Stomach (tissue), 9 donors: ENCODE data around the gene WDR17. TPM values are rescaled to one million over a fixed set of nuclear protein-coding genes. Genes with fewer than 3 reads are reported as not detected.
A peak's percentile ranks its signal among the peaks of the same experiment; 100 is the strongest.

Experiments
- DNase-seq, 2 donors: peaks; one replicate each; pipeline versions ENCODE4 v3.0.0 to v3.0.0-alpha.2; 2013 to 2019
- H3K27ac ChIP-seq, 5 donors: fragments of 200-600 bp in 4 of 5; sonication (generic) in 4 of 5; one replicate each; pipeline ENCODE4 v1.5.1; 2013 to 2019; ENCODE audit warnings: mild to moderate bottlenecking in 1 of 5, moderate library complexity in 1 of 5
- H3K27me3 ChIP-seq, 3 donors: fragments of 200-600 bp; sonication (generic); one replicate each; pipeline ENCODE4 v1.5.1; 2017 to 2019; ENCODE audit warnings: mixed run types in 1 of 3
- H3K36me3 ChIP-seq, 4 donors: fragments of 200-600 bp; sonication (generic); 1 replicate in 3 of 4; 2 replicates in 1 of 4; pipeline ENCODE4 v1.5.1; 2016 to 2019
- H3K4me1 ChIP-seq, 4 donors: fragments of 200-600 bp; sonication (generic); one replicate each; pipeline ENCODE4 v1.5.1; 2016 to 2019
- H3K4me3 ChIP-seq, 4 donors: fragments of 200-600 bp; sonication (generic) in 3 of 4; one replicate each; pipeline ENCODE4 v1.5.1; 2016 to 2019; ENCODE audit warnings: mild to moderate bottlenecking in 1 of 4
- H3K9me3 ChIP-seq, 4 donors: fragments of 200-600 bp; sonication (generic); one replicate each; pipeline ENCODE4 v1.5.1; 2016 to 2019
- CTCF ChIP-seq, 7 experiments: fragments of 450-650 bp in 4 of 7; fragments of 200-600 bp in 3 of 7; sonication (generic) in 3 of 7; IDR thresholded peaks; one replicate each; pipeline ENCODE4 v1.5.1; 2016 to 2019; ENCODE audit warnings: antibody characterized with exemption in 7 of 7, control low read depth in 2 of 7, mild to moderate bottlenecking in 1 of 7
- EP300 ChIP-seq: sonication (generic); formaldehyde crosslinking; IDR thresholded peaks from one replicate; pipeline ENCODE4 v1.6.1; 2017; ENCODE audit warnings: antibody characterized with exemption
- POLR2A ChIP-seq, 4 donors: fragments of 450-650 bp; IDR thresholded peaks; one replicate each; pipeline ENCODE4 v1.6.1; 2016; ENCODE audit warnings: antibody characterized with exemption in 4 of 4, control low read depth in 2 of 4, mild to moderate bottlenecking in 1 of 4, moderate library complexity in 1 of 4
- POLR2AphosphoS5 ChIP-seq, 3 donors: sonication (generic); formaldehyde crosslinking; IDR thresholded peaks; one replicate each; pipeline ENCODE4 v1.6.1; 2016; ENCODE audit warnings: antibody characterized with exemption in 3 of 3
- WGBS, 5 donors: extraction: QIAGEN DNeasy Blood & Tissue Kit in 3 of 5; methylation state at CpG; one replicate each; pipeline versions ENCODE4 v1.1.5 to v1.1.7; 2013 to 2018; 5-methylcytosine and 5-hydroxymethylcytosine counted together
- intact Hi-C: fragments of 100-400 bp; cut with DNase I; formaldehyde crosslinking; loops from one replicate; pipeline ENCODE4 v1.15.1; 2023; ENCODE audit warnings: low total_unique reads
- polyA plus RNA-seq, 3 donors: library from polyadenylated mRNA; stranded (reverse); fragments of 200-250 nt; gene quantifications; one replicate each; pipeline ENCODE4 v1.2.3, GENCODE V29; 2013
- total RNA-seq, 5 donors: library from RNA; depleted of rRNA; stranded (reverse); fragments of >200 nt; gene quantifications; one replicate each; pipeline versions ENCODE4 v1.1.0 to v1.2.3, GENCODE V29; 2014 to 2016
- donor health status: healthy with polysubstance abuse.
- donor health status: Bipolar disorder and iron deficiency.
- donor health status: healthy.

Gene WDR17
- total and polyA plus RNA-seq, 8 donors, result 0.31 to 6.6 (median 1.8) TPM; not detected in 1

GRCh38 chr4:176185051-176185450, 119.4 kb downstream of the WDR17 start:
- no peaks in the 10 kb centered on the region for H3K9me3 ChIP-seq
- WGBS, 5 donors, result 22 to 38% (median 31%) methylated on average over 1 of the region's 1 CpG
- no peaks in the 10 kb centered on the region for H3K27me3 ChIP-seq
- TF ChIP-seq POLR2AphosphoS5 (IDR thresholded peaks at IDR 0.05) (peak in 2 of 3 donors; percentile 12 to 19), EP300 (no peak), POLR2A (IDR thresholded peaks at IDR 0.05) (no peak), CTCF (IDR thresholded peaks at IDR 0.05) (no peak)
- H3K27ac ChIP-seq, result peak overlapping the region in 1 of 5 donors; percentile 44
- no peaks in the 10 kb centered on the region for H3K36me3 ChIP-seq
- no peak overlapping the region for H3K4me3 ChIP-seq
- H3K4me1 ChIP-seq, result peaks cover 0 to 16% (median 0%) of the 10 kb centered on the region in 4 donors
- no peak for DNase-seq
- intact Hi-C loops, result no loop called here

GRCh38 chr4:176186067-176186466, 120.4 kb downstream of the WDR17 start:
- Histone ChIP-seq H3K9me3 (no peaks in the 10 kb centered on the region), H3K27me3 (no peaks in the 10 kb centered on the region), H3K4me3 (no peak overlapping the region), H3K27ac (peak overlapping the region in 1 of 5 donors; percentile 40), H3K36me3 (no peaks in the 10 kb centered on the region), H3K4me1 (peaks cover 0 to 21% (median 0%) of the 10 kb centered on the region in 4 donors)
- intact Hi-C loops, result no loop called here
- 54 to 60% (median 57%) methylated on average over 2 of the region's 2 CpGs for whole genome bisulfite sequencing, 5 donors
- no peak for DNase-seq
- TF ChIP-seq EP300 (no peak), CTCF (IDR thresholded peaks at IDR 0.05) (no peak), POLR2A (IDR thresholded peaks at IDR 0.05) (no peak), POLR2AphosphoS5 (IDR thresholded peaks at IDR 0.05) (no peak)

GRCh38 chr4:176186671-176187395, 121.2 kb downstream of the WDR17 start:
- no peaks in the 10 kb centered on the region for H3K36me3 ChIP-seq
- no peak overlapping the region for H3K4me3 ChIP-seq
- no peaks in the 10 kb centered on the region for H3K9me3 ChIP-seq
- DNase-seq, result no peak
- H3K27me3 ChIP-seq, result no peaks in the 10 kb centered on the region
- 57 to 72% (median 68%) methylated on average over 6 of the region's 6 CpGs for WGBS, 5 donors
- intact Hi-C loops, result no loop called here
- peaks cover 0 to 21% (median 0%) of the 10 kb centered on the region in 4 donors for H3K4me1 ChIP-seq
- TF ChIP-seq POLR2AphosphoS5 (IDR thresholded peaks at IDR 0.05) (no peak), POLR2A (IDR thresholded peaks at IDR 0.05) (no peak), CTCF (IDR thresholded peaks at IDR 0.05) (no peak), EP300 (no peak)
- peak overlapping the region in 2 of 5 donors; percentile 40 to 47 for H3K27ac ChIP-seq

GRCh38 chr4:176187624-176188023, 122.0 kb downstream of the WDR17 start:
- Histone ChIP-seq H3K36me3 (no peaks in the 10 kb centered on the region), H3K4me1 (peaks cover 0 to 28% (median 4%) of the 10 kb centered on the region in 4 donors), H3K9me3 (no peaks in the 10 kb centered on the region), H3K4me3 (no peak overlapping the region), H3K27ac (peak overlapping the region in 1 of 5 donors; percentile 47), H3K27me3 (no peaks in the 10 kb centered on the region)
- WGBS, 5 donors, result 76 to 82% (median 78%) methylated on average over 2 of the region's 2 CpGs
- DNase-seq, result no peak
- intact Hi-C loops, result no loop called here
- no peak for TF ChIP-seq EP300

- no peak for DNase-seq
- TF ChIP-seq POLR2AphosphoS5 (IDR thresholded peaks at IDR 0.05), result no peak
- TF ChIP-seq CTCF (IDR thresholded peaks at IDR 0.05), result no peak
- TF ChIP-seq POLR2A (IDR thresholded peaks at IDR 0.05), result no peak
- TF ChIP-seq EP300, result no peak
- no peaks in the 10 kb centered on the region for H3K36me3 ChIP-seq
- H3K9me3 ChIP-seq, result no peaks in the 10 kb centered on the region
- no peaks in the 10 kb centered on the region for H3K27me3 ChIP-seq
- intact Hi-C loops, result no loop called here
- no peak overlapping the region for H3K27ac ChIP-seq
- peaks cover 0 to 38% (median 8%) of the 10 kb centered on the region in 4 donors for H3K4me1 ChIP-seq
- H3K4me3 ChIP-seq, result no peak overlapping the region
These were observed 123.0 kb downstream of the WDR17 start for GRCh38 chr4:176188654-176189053.
